Measurements from ENCODE around the gene CENPK.
"Not testable (repeated sequence)": the region's sequence is repeated elsewhere in the genome, so short reads cannot be mapped to it uniquely, and the experiment has no call there.

CENPK gene

DNA sequence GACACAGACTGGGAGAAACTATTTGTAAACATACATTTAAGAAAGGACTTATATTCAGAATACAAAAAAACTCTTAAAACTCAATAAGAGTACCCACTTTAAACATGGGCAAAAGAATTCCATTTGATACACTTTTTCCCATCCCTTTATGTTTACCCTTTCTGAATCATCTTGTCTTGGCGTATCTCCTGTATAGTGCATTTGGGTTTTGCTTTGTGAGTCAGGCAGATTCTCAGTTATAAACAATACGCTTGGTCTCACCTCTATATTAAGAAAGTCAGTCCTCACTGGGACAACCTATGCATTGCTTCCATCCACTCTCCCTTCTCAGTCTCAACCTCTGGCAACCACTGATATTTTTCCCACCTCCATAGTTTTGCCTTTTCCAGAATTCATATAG is 54.0 kb downstream of the CENPK start:
- no peak for DNase-seq (ENCODE audit: low read depth in 1 of 2, low spot score in 1 of 2)

DNA sequence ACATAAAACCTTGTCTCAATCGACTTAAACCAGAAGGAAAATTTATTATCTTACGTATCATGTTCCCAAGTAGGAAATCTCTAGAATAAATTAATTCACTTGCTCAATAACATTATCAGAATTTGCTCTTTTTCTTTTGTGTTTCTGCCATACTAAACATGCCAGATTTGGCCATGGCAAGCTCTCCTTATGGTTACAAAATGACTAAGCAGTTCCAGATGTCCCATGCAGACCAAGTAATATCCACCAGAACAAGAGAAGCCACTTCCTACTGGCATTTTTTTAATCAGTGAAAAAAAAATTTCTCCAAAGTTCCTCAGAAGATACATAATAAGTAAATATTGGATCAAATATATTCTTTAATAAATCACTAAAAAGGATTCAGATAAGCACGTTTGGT is 56.0 kb downstream of the CENPK start:
- DNase-seq (ENCODE audit: low read depth in 1 of 2, low spot score in 1 of 2) = no peak

DNA sequence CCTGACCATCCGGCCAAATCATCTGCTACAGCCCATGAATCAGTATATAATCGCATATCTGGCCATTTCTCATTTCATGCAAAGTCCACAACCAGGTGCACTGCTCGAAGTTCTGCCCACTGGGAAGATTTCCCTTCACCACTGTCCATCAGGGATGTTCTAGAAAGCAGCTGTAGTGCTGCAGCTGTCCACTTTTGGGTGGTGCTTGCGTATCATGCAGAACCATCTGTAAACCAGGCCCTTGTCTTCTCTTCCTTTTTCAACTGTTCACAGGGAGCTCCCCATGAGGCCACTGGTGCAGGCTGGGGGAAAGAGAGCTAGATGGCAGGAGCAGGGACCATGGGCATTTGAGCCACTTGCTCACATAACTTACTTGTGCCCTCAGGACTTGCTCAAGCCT is 73.8 kb downstream of the CENPK start:
- no peak for DNase-seq (ENCODE audit: low read depth in 1 of 2, low spot score in 1 of 2)

DNA sequence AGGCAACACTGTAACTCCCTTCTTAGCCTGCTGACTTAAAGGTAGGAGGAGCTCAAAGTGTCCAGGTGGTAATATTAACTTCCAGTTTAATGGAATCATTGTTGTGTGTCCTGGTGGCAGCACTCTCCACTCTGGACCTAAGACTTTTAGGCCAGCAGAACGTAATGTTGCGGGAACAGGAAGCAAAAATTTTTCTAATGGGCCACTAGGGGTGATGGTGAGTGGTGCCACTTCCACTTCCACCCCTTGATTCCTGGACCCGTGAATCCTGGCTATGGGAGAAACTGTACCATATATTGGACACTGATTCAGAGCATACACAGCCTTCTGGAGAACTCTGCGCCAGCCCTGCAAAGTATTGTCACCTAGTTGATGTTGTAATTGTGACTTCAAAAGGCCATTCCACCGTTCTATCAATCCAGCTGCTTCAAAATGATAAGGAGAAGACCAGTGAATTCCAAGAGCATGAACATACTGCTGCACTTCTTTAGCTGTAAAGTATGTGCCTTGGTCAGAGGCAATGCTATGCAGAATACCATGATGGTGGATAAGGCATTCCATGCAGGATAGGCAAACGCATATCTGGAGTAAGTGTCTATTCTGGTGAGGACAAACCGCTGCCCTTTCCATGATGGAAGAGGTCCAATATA is 74.8 kb downstream of the CENPK start:
- DNase-seq (ENCODE audit: low read depth in 1 of 2, low spot score in 1 of 2) = not testable (repeated sequence)

DNA sequence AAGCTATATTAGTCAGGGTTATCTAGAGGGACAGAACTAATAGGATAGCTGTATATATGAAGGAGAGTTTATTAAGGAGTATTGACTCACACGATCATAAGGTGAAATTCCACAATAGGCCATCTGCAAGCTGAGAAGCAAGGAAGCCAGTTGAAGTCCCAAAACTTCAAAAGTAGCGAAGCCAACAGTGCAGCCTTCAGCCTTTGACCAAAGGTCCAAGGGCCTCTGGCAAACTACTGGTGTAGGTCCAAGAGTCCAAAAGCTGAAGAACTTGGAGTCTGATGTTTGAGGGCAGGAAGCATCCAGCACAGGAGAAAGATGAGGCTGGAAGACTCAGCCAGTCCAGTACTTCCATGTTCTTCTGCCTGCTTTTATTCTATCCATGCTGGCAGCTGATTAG is 76.2 kb downstream of the CENPK start:
- DNase-seq (ENCODE audit: low read depth in 1 of 2, low spot score in 1 of 2) = not testable (repeated sequence)

DNA sequence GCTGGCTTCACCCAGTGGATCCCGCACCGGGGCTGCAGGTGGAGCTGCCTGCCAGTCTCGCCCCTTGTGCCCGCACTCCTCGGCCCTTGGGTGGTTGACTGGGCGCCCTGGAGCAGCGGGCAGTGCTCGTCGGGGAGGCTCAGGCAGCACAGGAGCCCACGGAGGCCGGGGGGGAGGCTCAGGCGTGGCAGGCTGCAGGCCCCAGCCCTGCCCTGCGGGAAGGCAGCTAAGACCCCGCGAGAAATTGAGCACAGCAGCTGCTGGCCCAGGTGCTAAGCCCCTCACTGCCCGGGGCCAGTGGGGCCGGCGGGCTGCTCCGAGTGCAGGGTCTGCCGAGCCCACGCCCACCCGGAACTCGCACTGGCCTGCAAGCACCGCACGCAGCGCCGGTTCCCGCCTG is 77.6 kb downstream of the CENPK start:
- no peak for DNase-seq (ENCODE audit: low read depth in 1 of 2, low spot score in 1 of 2)

DNA sequence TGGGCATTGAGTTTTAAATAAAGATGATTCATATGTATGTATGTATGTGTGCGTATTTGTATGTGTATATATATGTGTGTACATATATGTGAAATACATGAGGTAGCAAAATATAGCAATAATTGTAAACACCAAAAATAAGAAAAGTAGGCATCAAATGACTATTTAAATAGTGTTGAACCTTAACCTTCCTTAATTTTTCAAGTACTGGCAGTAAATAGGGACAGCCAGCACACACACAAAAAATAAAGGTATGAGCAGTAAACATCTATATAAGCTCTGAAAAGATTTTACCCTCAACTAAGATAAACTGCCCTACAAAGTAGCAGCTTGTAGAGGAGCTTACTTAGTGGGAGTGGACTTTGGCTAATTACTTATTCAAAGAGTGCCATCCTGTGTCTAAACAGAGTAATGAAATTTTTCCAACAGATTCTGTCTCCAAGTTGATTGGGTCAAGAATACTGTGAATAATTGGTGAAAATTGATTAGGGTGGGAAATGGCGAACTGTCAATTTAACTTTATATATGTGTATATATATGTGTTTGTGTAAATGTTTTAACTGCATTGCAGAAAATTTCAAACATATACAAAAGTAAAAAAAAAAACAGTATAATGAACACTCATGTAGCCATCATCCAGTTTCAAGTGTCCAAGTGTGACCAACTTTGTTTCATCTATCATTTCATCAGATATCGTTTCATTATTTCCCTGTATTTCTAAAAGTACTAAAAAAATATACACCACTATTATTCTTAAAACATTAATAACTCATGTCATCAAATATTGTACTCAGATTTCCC is 79.2 kb downstream of the CENPK start:
- no peak for DNase-seq (ENCODE audit: low read depth in 1 of 2, low spot score in 1 of 2)

DNA sequence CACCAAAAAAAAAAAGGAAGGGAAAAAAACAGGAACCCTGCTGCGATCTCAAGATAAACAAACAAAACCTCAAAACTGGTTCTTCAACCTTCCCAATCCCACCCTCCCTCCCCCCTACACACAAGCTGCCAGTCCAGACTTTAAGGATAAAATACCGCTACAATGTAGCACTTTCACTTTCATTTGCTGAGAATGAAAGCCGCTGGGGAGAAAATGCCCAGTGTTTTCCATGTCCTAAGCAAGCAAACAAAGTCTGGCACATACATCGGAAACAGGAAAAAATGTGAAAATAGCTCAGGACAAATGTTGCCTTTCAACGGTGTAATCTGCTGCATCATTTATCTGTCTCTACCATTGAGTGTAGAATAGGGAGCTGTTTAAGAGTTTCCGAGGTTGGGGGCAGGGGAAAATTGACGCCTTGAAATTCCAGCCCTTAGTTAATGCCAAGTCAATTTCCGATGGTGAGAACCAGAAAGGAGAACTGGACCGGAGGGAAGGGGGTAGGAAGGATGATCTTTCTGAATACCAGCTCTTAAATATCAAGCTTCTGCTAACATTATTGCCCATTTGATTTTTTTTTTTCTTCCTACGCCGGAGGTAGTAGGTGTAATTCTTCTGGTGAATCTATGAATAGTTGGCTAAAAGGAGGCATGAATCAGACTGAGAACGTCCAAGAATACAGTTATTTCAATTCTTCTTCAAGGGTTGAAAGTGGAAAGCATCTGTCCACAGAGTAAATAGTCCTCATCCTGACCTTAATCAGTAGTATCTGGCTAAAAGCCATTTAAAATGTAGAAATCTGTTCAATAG is 80.0 kb downstream of the CENPK start:
- DNase-seq (ENCODE audit: low read depth in 1 of 2, low spot score in 1 of 2) = no peak

DNA sequence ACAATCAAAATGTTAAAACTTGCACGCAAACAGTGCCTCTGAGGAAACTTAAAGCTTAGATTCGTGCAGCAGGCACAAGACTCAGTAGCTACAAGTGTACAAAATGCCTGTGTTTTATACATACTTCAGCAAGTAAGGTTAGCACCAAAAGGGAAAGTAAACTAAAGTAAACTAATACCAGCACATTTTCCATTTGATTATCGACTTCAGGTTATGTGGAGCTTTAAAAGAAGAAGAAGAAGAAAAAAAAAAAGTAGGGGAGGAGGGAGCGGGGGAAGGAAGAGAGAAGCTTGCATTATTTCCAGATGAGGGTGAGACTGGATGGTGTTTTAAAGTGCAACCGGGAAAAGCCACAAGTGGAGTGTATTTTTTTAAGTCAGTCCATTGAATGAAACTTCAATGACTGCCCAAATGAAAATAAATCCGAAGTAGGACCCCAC is 80.7 kb downstream of the CENPK start:
- DNase-seq (ENCODE audit: low read depth in 1 of 2, low spot score in 1 of 2) = no peak

DNA sequence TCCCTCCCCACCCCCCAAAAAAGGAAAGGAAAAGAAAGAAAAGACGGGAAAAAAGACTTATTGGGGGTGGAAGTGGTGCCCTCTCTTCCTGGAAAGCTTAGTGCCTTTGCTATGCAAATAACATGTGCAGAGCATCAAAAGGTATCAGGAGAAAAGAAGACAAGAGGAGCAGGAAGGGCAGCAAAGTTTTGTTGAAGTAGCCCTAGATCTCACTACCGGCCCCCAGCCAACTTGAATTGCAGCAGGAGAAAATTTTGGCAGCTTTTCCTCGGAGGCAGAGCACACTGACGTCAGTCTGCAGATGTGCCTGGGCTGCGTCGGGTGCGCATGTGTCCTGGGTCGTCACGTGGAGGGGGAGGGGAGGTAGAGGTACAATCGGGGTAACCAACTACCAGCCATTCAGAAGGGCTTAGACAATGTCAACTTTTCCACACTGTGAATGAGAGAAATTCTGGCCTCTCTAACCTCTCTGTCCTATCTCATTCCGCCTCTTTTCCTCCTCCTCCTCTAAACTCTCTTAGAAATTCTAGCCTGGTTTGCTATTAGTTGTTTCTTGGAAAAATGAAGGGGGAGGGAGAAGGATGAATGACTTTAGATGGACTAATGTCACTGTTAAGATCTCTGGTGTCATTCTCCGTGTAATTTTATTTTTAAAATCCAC is 81.2 kb downstream of the CENPK start, which contains the start of gene ADAMTS6:
Gene ADAMTS6 (minus strand): TSS at position 286 of the 661 bp plus-strand sequence. CDS start 8,247 bp downstream, outside the sequence.
- DNase-seq (ENCODE audit: low read depth in 1 of 2, low spot score in 1 of 2) = peak; percentile 42 to 59

DNA sequence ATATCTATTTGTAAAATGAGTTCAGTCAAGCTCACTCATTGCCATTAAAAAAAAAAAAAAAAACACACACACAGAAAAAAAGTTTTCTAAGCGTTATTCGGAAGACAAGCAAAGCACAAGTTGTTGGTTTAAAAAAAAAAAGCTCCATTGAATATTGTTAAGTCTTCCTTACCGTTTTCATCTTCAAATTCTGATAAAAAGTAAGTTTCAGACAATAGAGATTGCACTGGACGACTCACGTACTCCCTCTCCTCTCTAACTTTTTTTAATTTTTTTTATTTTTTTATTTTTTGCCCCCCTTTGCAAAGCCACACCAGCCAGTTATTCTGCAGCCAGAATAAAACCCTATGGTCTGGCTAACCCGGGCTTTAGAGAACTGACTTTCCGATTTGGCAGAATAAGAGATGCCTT is 81.8 kb downstream of the CENPK start:
- DNase-seq (ENCODE audit: low read depth in 1 of 2, low spot score in 1 of 2) = no peak

DNA sequence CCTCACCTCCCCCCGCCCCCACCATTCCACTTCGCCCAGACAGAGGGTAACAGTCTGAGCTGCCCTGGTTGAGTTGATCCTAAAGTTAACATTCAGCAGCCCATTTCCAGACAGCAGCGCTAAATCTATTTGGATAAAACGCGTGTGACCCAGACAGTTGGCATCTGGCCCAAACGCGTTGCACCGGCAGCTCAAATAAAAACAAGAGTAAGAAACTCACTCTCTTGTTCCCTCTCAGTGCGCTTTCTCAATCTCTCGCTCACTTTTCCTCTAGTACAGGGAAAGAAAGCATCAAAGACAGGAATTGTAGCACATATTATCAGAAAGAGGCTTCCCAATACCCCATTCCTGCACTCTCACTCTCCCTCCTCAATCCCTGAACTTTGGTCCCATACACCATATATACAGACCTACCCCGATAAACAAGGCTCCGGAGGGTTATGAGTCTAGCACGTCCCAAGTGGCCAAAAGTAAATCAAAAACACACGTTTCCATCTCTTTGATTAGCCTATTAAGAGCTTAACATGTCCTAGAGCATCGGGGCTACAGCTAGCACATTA is 82.6 kb downstream of the CENPK start:
- peak in 1 of 2 donors; percentile 3 for DNase-seq (ENCODE audit: low read depth in 1 of 2, low spot score in 1 of 2)

DNA sequence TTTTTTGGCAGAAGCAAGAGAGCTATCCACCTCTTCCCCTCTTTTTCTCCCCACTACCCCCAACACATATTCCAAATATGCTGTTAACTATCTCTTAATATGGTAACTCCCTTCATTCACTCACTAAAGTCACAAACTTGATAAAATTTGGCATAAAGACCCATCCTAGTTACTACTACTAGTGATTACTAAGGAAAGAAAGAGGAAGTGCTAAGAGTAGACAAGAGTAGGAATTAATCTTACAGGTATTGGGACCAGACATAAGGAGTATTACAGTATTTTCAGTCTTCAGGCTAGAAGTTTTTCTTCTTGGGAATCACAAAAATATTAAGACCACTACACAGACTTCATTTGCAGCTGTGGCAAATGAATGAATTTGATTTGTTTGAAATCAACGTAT is 83.4 kb downstream of the CENPK start:
- DNase-seq (ENCODE audit: low read depth in 1 of 2, low spot score in 1 of 2) = no peak

DNA sequence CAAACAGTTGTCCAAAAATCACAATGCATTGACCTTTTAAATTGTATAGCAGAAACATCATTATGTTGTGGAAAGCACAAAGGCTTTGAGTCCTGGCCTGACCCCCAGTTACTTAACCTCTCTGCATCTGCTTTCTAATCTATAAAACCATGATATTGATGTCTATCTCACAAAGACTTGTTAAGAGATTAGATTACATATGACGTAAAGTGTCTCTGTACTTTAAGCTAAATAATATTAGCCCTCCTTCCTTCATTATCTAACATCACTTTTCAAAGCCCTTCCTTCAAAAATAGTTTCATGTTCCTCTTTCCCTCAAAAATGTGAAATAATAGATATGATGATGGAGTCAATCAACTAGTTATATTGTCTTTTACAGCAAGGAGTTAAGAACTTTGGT is 84.6 kb downstream of the CENPK start:
- DNase-seq (ENCODE audit: low read depth in 1 of 2, low spot score in 1 of 2) = no peak

DNA sequence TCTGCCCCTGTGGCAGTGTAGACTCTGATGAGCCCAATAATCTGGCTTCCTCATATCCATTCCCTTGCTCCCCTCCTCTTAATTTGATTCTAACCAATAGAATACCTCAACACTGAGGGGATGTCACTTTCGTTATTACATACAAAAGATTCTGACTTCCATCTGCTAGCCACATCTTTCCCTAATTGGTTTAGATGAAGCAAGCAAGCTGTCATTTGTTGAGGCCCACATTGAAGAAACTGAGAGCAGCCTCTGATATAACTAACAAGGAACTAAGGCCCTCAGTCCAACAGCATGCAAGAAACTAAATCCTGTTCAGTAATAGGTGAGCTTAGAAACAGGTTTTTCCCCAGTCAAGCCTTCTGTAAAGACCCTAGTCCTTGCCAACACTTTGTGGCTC is 87.1 kb downstream of the CENPK start:
- DNase-seq (ENCODE audit: low read depth in 1 of 2, low spot score in 1 of 2) = no peak

DNA sequence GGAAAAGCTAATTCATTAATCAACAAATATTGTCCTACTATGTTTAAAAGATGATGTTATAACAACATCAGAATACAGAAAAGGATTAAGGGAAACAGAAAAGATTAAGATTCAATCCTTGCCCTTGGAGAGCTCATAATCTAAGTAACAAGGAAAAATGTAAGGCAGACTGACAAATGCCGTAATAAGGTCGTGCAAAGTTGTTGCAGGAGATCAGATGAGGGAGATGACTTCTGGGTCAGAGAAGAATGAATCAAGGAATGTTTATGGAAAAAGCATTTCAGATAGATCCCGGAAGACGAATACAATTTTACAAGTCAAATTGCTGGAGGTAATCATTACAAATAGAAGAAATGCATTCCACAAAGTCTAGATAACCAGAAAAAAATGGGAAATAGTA is 87.6 kb downstream of the CENPK start:
- no peak for DNase-seq (ENCODE audit: low read depth in 1 of 2, low spot score in 1 of 2)

DNA sequence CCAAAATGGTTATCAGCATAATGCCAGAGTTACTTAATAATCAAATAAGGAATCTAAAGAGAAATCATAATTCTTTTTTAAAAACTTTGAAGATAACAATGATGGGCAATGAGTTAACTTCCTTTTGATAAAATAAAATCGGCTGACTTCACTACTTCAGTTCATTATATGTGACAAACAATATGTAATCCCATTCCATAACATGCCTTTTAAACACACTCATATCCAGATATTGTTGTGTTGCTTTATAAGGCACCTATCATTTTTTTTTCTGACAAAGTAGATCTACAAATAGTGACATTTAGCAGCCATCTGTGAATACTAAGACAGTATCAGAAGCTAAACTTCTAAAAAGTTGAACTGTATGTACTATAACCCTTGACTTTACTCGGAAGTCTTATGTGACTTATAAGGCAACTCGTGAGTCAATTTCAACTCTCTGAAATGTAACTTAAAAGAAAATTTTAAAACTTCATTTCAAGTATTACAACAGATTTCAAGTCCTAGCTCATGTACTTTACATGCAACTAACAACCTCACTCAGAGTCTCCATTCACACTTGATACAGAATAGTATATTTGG is 88.7 kb downstream of the CENPK start:
- DNase-seq (ENCODE audit: low read depth in 1 of 2, low spot score in 1 of 2) = no peak

DNA sequence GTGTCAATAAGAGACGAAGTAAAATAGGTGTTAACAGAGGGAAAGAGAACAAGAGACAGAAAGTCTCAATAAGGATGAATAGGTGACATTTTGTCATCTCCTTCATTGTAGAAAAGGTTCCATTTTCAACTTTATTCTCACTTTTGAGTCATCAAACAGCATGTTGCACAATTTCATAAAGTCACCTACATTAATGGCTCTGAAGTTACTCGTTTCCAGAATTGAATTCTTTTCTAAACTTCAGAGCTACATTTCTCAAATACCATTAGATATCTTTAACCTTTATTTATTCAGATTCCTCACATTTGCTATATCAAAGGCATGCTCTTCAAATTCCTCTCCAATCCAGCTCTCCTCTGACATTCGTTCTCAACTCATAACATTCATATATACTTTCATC is 94.3 kb downstream of the CENPK start:
- no peak for DNase-seq (ENCODE audit: low read depth in 1 of 2, low spot score in 1 of 2)
